ENCODE measurements around the gene DNPH1. TPM values are rescaled to one million over a fixed set of nuclear protein-coding genes. Genes with fewer than 3 reads are reported as not detected.

DNPH1 gene
- total and polyA plus RNA-seq, 10 of the 15 experiments (the other 5 are each of a cell fraction or from before 2014, with no cell fraction given), result 7.0 to 136 (median 67.7) TPM

GRCh38 chr6:43246301-43247113, 17.2 kb upstream of the DNPH1 start:
- BruUV-seq (replicated peaks), result no TSS peak
- TF ChIP-seq NBN (IDR thresholded peaks at IDR 0.05) (no peak), RBBP5 (conservative IDR thresholded peaks at IDR 0.05) (no peak), CHD4 (IDR thresholded peaks at IDR 0.05) (no peak), USF1 (IDR thresholded peaks at IDR 0.05; ENCODE audit: borderline replicate concordance, extremely low read length, insufficient read depth, low read depth, low read length) (peak; percentile 19), MEF2B (IDR thresholded peaks at IDR 0.05; ENCODE audit: partially characterized antibody, poor library complexity, severe bottlenecking) (peak; percentile 20), IKZF1 (conservative IDR thresholded peaks at IDR 0.05) (no peak), WRNIP1 (IDR thresholded peaks at IDR 0.05; ENCODE audit: borderline replicate concordance, low read depth, low read length) (no peak), FOXM1 (IDR thresholded peaks at IDR 0.05; ENCODE audit: low read depth, low read length) (no peak), ZNF274 (IDR thresholded peaks at IDR 0.05; ENCODE audit: insufficient read depth, insufficient read length) (no peak), NR2C1 (IDR thresholded peaks at IDR 0.05) (0 out of 2 replicates have a peak, but pooled peaks have one; percentile 20), NFXL1 (IDR thresholded peaks at IDR 0.05; ENCODE audit: borderline replicate concordance) (no peak), SIN3A (IDR thresholded peaks at IDR 0.05; ENCODE audit: low read depth, low read length) (0 out of 2 replicates have a peak, but pooled peaks have one; percentile 56), TARDBP (IDR thresholded peaks at IDR 0.05; ENCODE audit: borderline replicate concordance) (no peak), CEBPZ (IDR thresholded peaks at IDR 0.05; ENCODE audit: low read depth, low read length) (no peak), NR2F1 (conservative IDR thresholded peaks at IDR 0.05) (0 out of 2 replicates have a peak, but pooled peaks have one; percentile 27), SMARCA5 (IDR thresholded peaks at IDR 0.05) (0 out of 2 replicates have a peak, but pooled peaks have one; percentile 60), GABPA (IDR thresholded peaks at IDR 0.05; ENCODE audit: low read depth) (no peak), GATAD2B (conservative IDR thresholded peaks at IDR 0.05; ENCODE audit: low read depth) (peak; percentile 27; the same call in 1 of the 2 replicates)

More at GRCh38 chr6:43246301-43247113, 17.2 kb upstream of the DNPH1 start:
- FAIRE-seq (peak; percentile 94), ATAC-seq (peak; percentile 67), DNase-seq (ENCODE audit: low read depth, low spot score) (no peak)
- Histone ChIP-seq H3K79me2 (ENCODE audit: control insufficient read depth, insufficient read depth, low read length) (no peaks in the 10 kb centered on the region), H3K27me3 (replicated peaks in 1 of 2; ENCODE audit: control insufficient read depth in 2 of 2, insufficient read depth in 2 of 2, low read length in 1 of 2) (peaks cover 8 to 12% of the 10 kb centered on the region in 2 experiments), H3K36me3 (ENCODE audit: control insufficient read depth in 2 of 2, insufficient read depth in 2 of 2, low read length in 1 of 2) (no peaks in the 10 kb centered on the region), H3K4me3 (peak overlapping the region; percentile 73), H3K4me1 (ENCODE audit: control insufficient read depth, insufficient read depth, low read length) (peaks cover 26% of the 10 kb centered on the region), H3K27ac (ENCODE audit: control insufficient read depth, insufficient read depth) (peak overlapping the region; percentile 46), H4K20me1 (ENCODE audit: control insufficient read depth, insufficient read depth) (no peaks in the 10 kb centered on the region), H3K9me3 (replicated peaks; ENCODE audit: control insufficient read depth, insufficient read depth, low read length) (no peaks in the 10 kb centered on the region), H3K9ac (ENCODE audit: control insufficient read depth, insufficient read depth, low read length) (peak overlapping the region; percentile 28), H3K4me2 (ENCODE audit: control insufficient read depth, insufficient read depth) (peak overlapping the region; percentile 100), H2AFZ (ENCODE audit: control insufficient read depth, low read depth, low read length) (peak overlapping the region; percentile 100)
- in situ Hi-C loops (cut with MboI), result no loop called here
- POLR2A ChIA-PET, result interaction anchor here (0.5 to 1.5 kb wide), 10 partner anchors 17 to 317 kb away, joined by 3 to 8 read pairs (median 4); partner anchors contain the start of genes CNPY3 and PPP2R5D
- CTCF ChIA-PET, result interaction anchor here (0.7 to 1.9 kb wide), 7 partner anchors 16 to 260 kb away, joined by 3 to 19 read pairs (median 3); partner anchors contain the start of gene DNPH1
- WGBS (ENCODE audit: insufficient coverage, insufficient replicate concordance, low lambda C conversion rate, missing lambda C conversion rate), result 29% methylated on average over 27 of the region's 27 CpGs
- intact Hi-C loops (cut with micrococcal nuclease; ENCODE audit: unreplicated experiment), result loop anchor here (5.0 kb wide), 1 partner anchor 74 kb away; the partner anchor contains the start of gene SRF
- SMC1A ChIA-PET (ENCODE audit: uncharacterized antibody, unreplicated experiment), result interaction anchor here (0.6 to 1.2 kb wide), 5 partner anchors 8 to 133 kb away, joined by 3 to 11 read pairs (median 3); partner anchors contain the start of gene DNPH1
- RAD21 ChIA-PET (ENCODE audit: unreplicated experiment), result interaction anchor here (0.8 to 1.7 kb wide), 7 partner anchors 10 to 137 kb away, joined by 3 to 10 read pairs (median 5); no protein-coding TSS in a partner anchor
